ENCODE results near the gene DDT.
"Not testable (repeated sequence)": the region's sequence is repeated elsewhere in the genome, so short reads cannot be mapped to it uniquely, and the experiment has no call there.

DDT gene

GRCh38 chr22:23974345-23974744 lies at the start of gene DDT:
DDT (minus strand) TSS chr22:23974441; CDS start chr22:23974414, 27 bp downstream.
- peaks cover 10% of the 10 kb centered on the region for H3K36me3 ChIP-seq (ENCODE audit: control insufficient read depth, insufficient read depth, low read length)
- H3K27me3 ChIP-seq (ENCODE audit: control insufficient read depth, insufficient read depth, low read length); H3K4me1 ChIP-seq (ENCODE audit: control insufficient read depth, insufficient read depth, low read length); H3K9ac ChIP-seq (ENCODE audit: low read length); H3K4me3 ChIP-seq (ENCODE audit: low read length); H3K27ac ChIP-seq (ENCODE audit: low read depth, low read length): not testable (repeated sequence)

- Histone ChIP-seq H3K27ac (ENCODE audit: low read depth, low read length) (no peak overlapping the region), H3K36me3 (ENCODE audit: control insufficient read depth, insufficient read depth, low read length) (no peaks in the 10 kb centered on the region), H3K4me1 (ENCODE audit: control insufficient read depth, insufficient read depth, low read length) (no peaks in the 10 kb centered on the region), H3K4me3 (ENCODE audit: low read length) (no peak overlapping the region), H3K9ac (ENCODE audit: low read length) (no peak overlapping the region), H3K27me3 (ENCODE audit: control insufficient read depth, insufficient read depth, low read length) (no peaks in the 10 kb centered on the region)
Observed at GRCh38 chr22:24023204-24023789, 49.1 kb upstream of the DDT start.

- Histone ChIP-seq H3K27me3 (ENCODE audit: control insufficient read depth, insufficient read depth, low read length) (no peaks in the 10 kb centered on the region), H3K4me1 (ENCODE audit: control insufficient read depth, insufficient read depth, low read length) (no peaks in the 10 kb centered on the region), H3K27ac (ENCODE audit: low read depth, low read length) (no peak overlapping the region), H3K36me3 (ENCODE audit: control insufficient read depth, insufficient read depth, low read length) (no peaks in the 10 kb centered on the region), H3K9ac (ENCODE audit: low read length) (no peak overlapping the region), H3K4me3 (ENCODE audit: low read length) (no peak overlapping the region)
Observed at GRCh38 chr22:24021304-24021703, 47.1 kb upstream of the DDT start.

- H3K27ac ChIP-seq (ENCODE audit: low read depth, low read length), result no peak overlapping the region
- no peaks in the 10 kb centered on the region for H3K36me3 ChIP-seq (ENCODE audit: control insufficient read depth, insufficient read depth, low read length)
- H3K9ac ChIP-seq (ENCODE audit: low read length), result no peak overlapping the region
- H3K4me1 ChIP-seq (ENCODE audit: control insufficient read depth, insufficient read depth, low read length), result no peaks in the 10 kb centered on the region
- H3K4me3 ChIP-seq (ENCODE audit: low read length), result no peak overlapping the region
- no peaks in the 10 kb centered on the region for H3K27me3 ChIP-seq (ENCODE audit: control insufficient read depth, insufficient read depth, low read length)
Observed at GRCh38 chr22:24016156-24016555, 41.9 kb upstream of the DDT start.

- Histone ChIP-seq H3K27me3 (ENCODE audit: control insufficient read depth, insufficient read depth, low read length) (no peaks in the 10 kb centered on the region), H3K9ac (ENCODE audit: low read length) (peak overlapping the region; percentile 69), H3K4me1 (ENCODE audit: control insufficient read depth, insufficient read depth, low read length) (no peaks in the 10 kb centered on the region), H3K27ac (ENCODE audit: low read depth, low read length) (peak overlapping the region; percentile 46), H3K4me3 (ENCODE audit: low read length) (peak overlapping the region; percentile 90), H3K36me3 (ENCODE audit: control insufficient read depth, insufficient read depth, low read length) (no peaks in the 10 kb centered on the region)
Observed at GRCh38 chr22:24011735-24012068, 37.5 kb upstream of the DDT start.

- no peaks in the 10 kb centered on the region for H3K27me3 ChIP-seq (ENCODE audit: control insufficient read depth, insufficient read depth, low read length)
- no peak overlapping the region for H3K4me3 ChIP-seq (ENCODE audit: low read length)
- peaks cover 4% of the 10 kb centered on the region for H3K4me1 ChIP-seq (ENCODE audit: control insufficient read depth, insufficient read depth, low read length)
- no peak overlapping the region for H3K27ac ChIP-seq (ENCODE audit: low read depth, low read length)
- no peaks in the 10 kb centered on the region for H3K36me3 ChIP-seq (ENCODE audit: control insufficient read depth, insufficient read depth, low read length)
- H3K9ac ChIP-seq (ENCODE audit: low read length), result no peak overlapping the region
Observed at GRCh38 chr22:24010018-24010391, 35.8 kb upstream of the DDT start.

GRCh38 chr22:24009227-24010017 lies 35.2 kb upstream of the DDT start:
- Histone ChIP-seq H3K4me3 (ENCODE audit: low read length) (no peak overlapping the region), H3K4me1 (ENCODE audit: control insufficient read depth, insufficient read depth, low read length) (peaks cover 4% of the 10 kb centered on the region), H3K9ac (ENCODE audit: low read length) (no peak overlapping the region), H3K36me3 (ENCODE audit: control insufficient read depth, insufficient read depth, low read length) (no peaks in the 10 kb centered on the region), H3K27me3 (ENCODE audit: control insufficient read depth, insufficient read depth, low read length) (no peaks in the 10 kb centered on the region), H3K27ac (ENCODE audit: low read depth, low read length) (no peak overlapping the region)

- Histone ChIP-seq H3K4me1 (ENCODE audit: control insufficient read depth, insufficient read depth, low read length) (peaks cover 4% of the 10 kb centered on the region), H3K4me3 (ENCODE audit: low read length) (no peak overlapping the region), H3K9ac (ENCODE audit: low read length) (no peak overlapping the region), H3K27me3 (ENCODE audit: control insufficient read depth, insufficient read depth, low read length) (no peaks in the 10 kb centered on the region), H3K27ac (ENCODE audit: low read depth, low read length) (no peak overlapping the region), H3K36me3 (ENCODE audit: control insufficient read depth, insufficient read depth, low read length) (no peaks in the 10 kb centered on the region)
Observed at GRCh38 chr22:24008381-24009226, 34.4 kb upstream of the DDT start.

- no peaks in the 10 kb centered on the region for H3K27me3 ChIP-seq (ENCODE audit: control insufficient read depth, insufficient read depth, low read length)
- H3K27ac ChIP-seq (ENCODE audit: low read depth, low read length), result no peak overlapping the region
- H3K4me3 ChIP-seq (ENCODE audit: low read length), result no peak overlapping the region
- peaks cover 4% of the 10 kb centered on the region for H3K4me1 ChIP-seq (ENCODE audit: control insufficient read depth, insufficient read depth, low read length)
- H3K36me3 ChIP-seq (ENCODE audit: control insufficient read depth, insufficient read depth, low read length), result no peaks in the 10 kb centered on the region
- H3K9ac ChIP-seq (ENCODE audit: low read length), result no peak overlapping the region
Observed at GRCh38 chr22:24008022-24008283, 33.7 kb upstream of the DDT start.

- H3K27ac ChIP-seq (ENCODE audit: low read depth, low read length), result no peak overlapping the region
- H3K4me1 ChIP-seq (ENCODE audit: control insufficient read depth, insufficient read depth, low read length), result peaks cover 4% of the 10 kb centered on the region
- H3K27me3 ChIP-seq (ENCODE audit: control insufficient read depth, insufficient read depth, low read length), result no peaks in the 10 kb centered on the region
- no peaks in the 10 kb centered on the region for H3K36me3 ChIP-seq (ENCODE audit: control insufficient read depth, insufficient read depth, low read length)
- no peak overlapping the region for H3K9ac ChIP-seq (ENCODE audit: low read length)
- H3K4me3 ChIP-seq (ENCODE audit: low read length), result no peak overlapping the region
Observed at GRCh38 chr22:24007253-24008021, 33.2 kb upstream of the DDT start.

GRCh38 chr22:24006914-24007214 lies 32.6 kb upstream of the DDT start:
- Histone ChIP-seq H3K27ac (ENCODE audit: low read depth, low read length) (no peak overlapping the region), H3K36me3 (ENCODE audit: control insufficient read depth, insufficient read depth, low read length) (no peaks in the 10 kb centered on the region), H3K27me3 (ENCODE audit: control insufficient read depth, insufficient read depth, low read length) (no peaks in the 10 kb centered on the region), H3K4me3 (ENCODE audit: low read length) (no peak overlapping the region), H3K4me1 (ENCODE audit: control insufficient read depth, insufficient read depth, low read length) (peaks cover 4% of the 10 kb centered on the region), H3K9ac (ENCODE audit: low read length) (no peak overlapping the region)

- Histone ChIP-seq H3K36me3 (ENCODE audit: control insufficient read depth, insufficient read depth, low read length) (no peaks in the 10 kb centered on the region), H3K4me3 (ENCODE audit: low read length) (no peak overlapping the region), H3K27ac (ENCODE audit: low read depth, low read length) (no peak overlapping the region), H3K9ac (ENCODE audit: low read length) (no peak overlapping the region), H3K4me1 (ENCODE audit: control insufficient read depth, insufficient read depth, low read length) (peaks cover 4% of the 10 kb centered on the region), H3K27me3 (ENCODE audit: control insufficient read depth, insufficient read depth, low read length) (no peaks in the 10 kb centered on the region)
Observed at GRCh38 chr22:24006207-24006913, 32.1 kb upstream of the DDT start.

Measured in rectal smooth muscle tissue (tissue), 1 donor.